ENCODE data around the gene PLSCR5.

Gene PLSCR5

DNA sequence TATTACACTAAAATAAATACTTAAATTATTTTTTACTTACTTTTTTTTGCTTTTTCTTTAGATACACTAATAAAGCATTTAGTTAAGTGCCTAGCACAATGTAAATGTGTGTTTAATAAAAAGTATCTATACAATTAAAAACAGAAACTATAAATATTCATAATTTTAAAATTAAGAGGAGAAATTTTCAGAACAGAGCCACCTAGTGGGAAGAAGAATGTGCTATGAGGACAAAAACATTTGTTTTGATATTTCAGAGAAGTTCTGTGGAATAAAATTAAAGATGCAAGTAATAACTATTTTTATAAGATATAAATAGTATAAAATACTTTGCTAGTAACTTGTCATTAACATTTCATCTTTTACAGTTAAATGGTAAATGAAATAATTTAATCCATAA lies 33.6 kb upstream of the PLSCR5 start:
- no peaks in the 10 kb centered on the region for H3K27me3 ChIP-seq (ENCODE audit: insufficient read depth, low read length, poor library complexity)
- no peak for ATAC-seq (ENCODE audit: insufficient read depth, low read depth)
- no peak overlapping the region for H3K4me2 ChIP-seq (ENCODE audit: insufficient read depth, low read length)
- H3K36me3 ChIP-seq (ENCODE audit: insufficient read depth, low read length), result no peaks in the 10 kb centered on the region
- H4K20me1 ChIP-seq (ENCODE audit: insufficient read depth, low read length), result no peaks in the 10 kb centered on the region
- no peak overlapping the region for H3K9ac ChIP-seq (ENCODE audit: low read depth, low read length)
- H2AFZ ChIP-seq (ENCODE audit: low read depth, low read length), result no peak overlapping the region
- peaks cover 34% of the 10 kb centered on the region for H3K4me1 ChIP-seq (ENCODE audit: insufficient read depth, low read length)
- no peaks in the 10 kb centered on the region for H3K79me2 ChIP-seq (ENCODE audit: insufficient read depth, low read length)
- H3K4me3 ChIP-seq (ENCODE audit: low read depth in 1 of 2, low read length in 2 of 2), result no peak overlapping the region
- no peaks in the 10 kb centered on the region for H3K9me3 ChIP-seq (ENCODE audit: insufficient read depth, low read length, severe bottlenecking)
- no peak for DNase-seq
- TF ChIP-seq EZH2 (IDR thresholded peaks at IDR 0.05; ENCODE audit: borderline replicate concordance, low read depth, low read length, severe bottlenecking) (no peak), CTCF (IDR thresholded peaks at IDR 0.05; ENCODE audit: borderline replicate concordance, extremely low read depth, low read length, poor library complexity, severe bottlenecking) (peak; percentile 38)
- no peak overlapping the region for H3K27ac ChIP-seq (ENCODE audit: low read length)

DNA sequence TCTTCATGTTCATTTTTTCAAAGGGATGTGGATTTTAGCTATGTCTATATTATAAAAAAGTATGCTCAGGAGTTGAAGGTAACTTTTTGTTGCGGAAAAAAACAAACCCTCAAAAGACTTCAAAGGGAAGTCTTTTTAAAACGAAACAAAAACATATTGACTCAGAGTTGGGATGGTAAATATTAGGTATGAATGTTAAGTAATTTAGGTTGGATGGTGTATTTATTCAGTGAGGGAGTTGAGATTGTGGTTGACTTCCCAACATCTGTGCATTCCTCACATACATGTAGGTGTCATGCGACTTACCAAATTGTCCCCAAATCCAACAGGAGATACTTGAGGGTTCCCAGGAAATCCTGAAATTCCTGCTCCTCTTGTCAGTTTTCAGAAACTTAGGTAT lies 32.7 kb upstream of the PLSCR5 start:
- Histone ChIP-seq H3K36me3 (ENCODE audit: insufficient read depth, low read length) (no peaks in the 10 kb centered on the region), H2AFZ (ENCODE audit: low read depth, low read length) (peak overlapping the region; percentile 3; the same call in 1 of the 2 replicates), H3K27ac (ENCODE audit: low read length) (no peak overlapping the region), H3K9me3 (ENCODE audit: insufficient read depth, low read length, severe bottlenecking) (no peaks in the 10 kb centered on the region), H3K4me2 (ENCODE audit: insufficient read depth, low read length) (no peak overlapping the region), H3K27me3 (ENCODE audit: insufficient read depth, low read length, poor library complexity) (no peaks in the 10 kb centered on the region), H4K20me1 (ENCODE audit: insufficient read depth, low read length) (no peaks in the 10 kb centered on the region), H3K9ac (ENCODE audit: low read depth, low read length) (no peak overlapping the region), H3K4me3 (ENCODE audit: low read depth in 1 of 2, low read length in 2 of 2) (no peak overlapping the region), H3K79me2 (ENCODE audit: insufficient read depth, low read length) (no peaks in the 10 kb centered on the region), H3K4me1 (ENCODE audit: insufficient read depth, low read length) (peaks cover 29% of the 10 kb centered on the region)
- DNase-seq (no peak), ATAC-seq (ENCODE audit: insufficient read depth, low read depth) (no peak)
- TF ChIP-seq EZH2 (IDR thresholded peaks at IDR 0.05; ENCODE audit: borderline replicate concordance, low read depth, low read length, severe bottlenecking) (no peak), CTCF (IDR thresholded peaks at IDR 0.05; ENCODE audit: borderline replicate concordance, extremely low read depth, low read length, poor library complexity, severe bottlenecking) (no peak)

DNA sequence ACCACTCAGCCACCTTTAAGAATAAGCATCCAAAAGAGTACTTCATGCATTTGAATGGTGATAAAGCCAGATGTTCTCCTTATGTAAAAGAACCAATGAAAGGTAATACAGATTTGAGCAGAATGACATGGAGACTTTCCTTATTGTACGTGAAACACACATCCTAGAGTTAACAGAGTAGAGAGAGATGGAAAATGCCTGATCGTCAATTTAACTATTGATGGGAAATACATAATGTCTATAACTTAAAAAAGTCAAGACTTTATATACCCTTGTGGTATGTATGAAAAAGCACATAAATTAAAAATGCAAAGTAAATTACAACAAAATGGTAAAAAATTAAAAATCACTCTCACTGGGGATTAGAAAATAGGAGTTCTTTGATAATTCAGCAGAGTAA lies 31.7 kb upstream of the PLSCR5 start:
- Histone ChIP-seq H3K4me2 (ENCODE audit: insufficient read depth, low read length) (no peak overlapping the region), H3K27me3 (ENCODE audit: insufficient read depth, low read length, poor library complexity) (no peaks in the 10 kb centered on the region), H2AFZ (ENCODE audit: low read depth, low read length) (peak overlapping the region; percentile 47; the same call in 1 of the 2 replicates), H3K9ac (ENCODE audit: low read depth, low read length) (no peak overlapping the region), H3K4me1 (ENCODE audit: insufficient read depth, low read length) (peaks cover 19% of the 10 kb centered on the region), H3K9me3 (ENCODE audit: insufficient read depth, low read length, severe bottlenecking) (no peaks in the 10 kb centered on the region), H3K36me3 (ENCODE audit: insufficient read depth, low read length) (no peaks in the 10 kb centered on the region), H3K4me3 (ENCODE audit: low read depth in 1 of 2, low read length in 2 of 2) (no peak overlapping the region), H4K20me1 (ENCODE audit: insufficient read depth, low read length) (no peaks in the 10 kb centered on the region), H3K79me2 (ENCODE audit: insufficient read depth, low read length) (no peaks in the 10 kb centered on the region), H3K27ac (ENCODE audit: low read length) (no peak overlapping the region)
- ATAC-seq (ENCODE audit: insufficient read depth, low read depth) (no peak), DNase-seq (no peak)
- TF ChIP-seq CTCF (IDR thresholded peaks at IDR 0.05; ENCODE audit: borderline replicate concordance, extremely low read depth, low read length, poor library complexity, severe bottlenecking), result no peak
- TF ChIP-seq EZH2 (IDR thresholded peaks at IDR 0.05; ENCODE audit: borderline replicate concordance, low read depth, low read length, severe bottlenecking), result no peak

- TF ChIP-seq CTCF (IDR thresholded peaks at IDR 0.05; ENCODE audit: borderline replicate concordance, extremely low read depth, low read length, poor library complexity, severe bottlenecking) (no peak), EZH2 (IDR thresholded peaks at IDR 0.05; ENCODE audit: borderline replicate concordance, low read depth, low read length, severe bottlenecking) (no peak)
- no peak overlapping the region for H3K27ac ChIP-seq (ENCODE audit: low read length)
- no peaks in the 10 kb centered on the region for H3K4me1 ChIP-seq (ENCODE audit: insufficient read depth, low read length)
- H3K9me3 ChIP-seq (ENCODE audit: insufficient read depth, low read length, severe bottlenecking), result no peaks in the 10 kb centered on the region
- no peaks in the 10 kb centered on the region for H3K79me2 ChIP-seq (ENCODE audit: insufficient read depth, low read length)
- H3K4me2 ChIP-seq (ENCODE audit: insufficient read depth, low read length), result no peak overlapping the region
- H3K36me3 ChIP-seq (ENCODE audit: insufficient read depth, low read length), result no peaks in the 10 kb centered on the region
- no peaks in the 10 kb centered on the region for H3K27me3 ChIP-seq (ENCODE audit: insufficient read depth, low read length, poor library complexity)
- no peak overlapping the region for H3K4me3 ChIP-seq (ENCODE audit: low read depth in 1 of 2, low read length in 2 of 2)
- H3K9ac ChIP-seq (ENCODE audit: low read depth, low read length), result no peak overlapping the region
- H2AFZ ChIP-seq (ENCODE audit: low read depth, low read length), result no peak overlapping the region
- no peaks in the 10 kb centered on the region for H4K20me1 ChIP-seq (ENCODE audit: insufficient read depth, low read length)
- ATAC-seq (ENCODE audit: insufficient read depth, low read depth), result no peak
- DNase-seq, result no peak
These were observed 29.2 kb upstream of the PLSCR5 start for GRCh38 chr3:146634346-146634745.

Measured in DND-41 (cell line).